GM12891 (cell line): ENCODE data around the gene TACC2.

Experiments used
- DNase-seq: peaks from one replicate; pipeline ENCODE4 v3.0.0; 2011; ENCODE audit warnings: low spot score; ENCODE audit not compliant: insufficient read length
- FAIRE-seq: peaks from 2 replicates; lab custom pipeline; 2011; peaks lifted over from hg19 to GRCh38; lab: Jason Lieb, UNC
- PAX5 ChIP-seq: IDR thresholded peaks from 2 replicates; pipeline ENCODE4 v1.6.1; 2011; ENCODE audit warnings: low read length, moderate library complexity, mild to moderate bottlenecking; ENCODE audit not compliant: insufficient read depth, severe bottlenecking
- POLR2A ChIP-seq: IDR thresholded peaks from 2 replicates; pipeline ENCODE4 v1.6.1; 2011; ENCODE audit warnings: low read depth, low read length, control low read depth
- POLR2AphosphoS5 ChIP-seq: IDR thresholded peaks from 2 replicates; pipeline ENCODE4 v1.6.1; 2011; ENCODE audit warnings: low read depth, low read length, control low read depth
- POU2F2 ChIP-seq: IDR thresholded peaks from 2 replicates; pipeline ENCODE4 v1.6.1; 2011; ENCODE audit warnings: low read depth, mild to moderate bottlenecking, control low read depth, low read length, moderate library complexity
- SPI1 ChIP-seq: IDR thresholded peaks from 2 replicates; pipeline ENCODE4 v1.6.1; 2011; ENCODE audit warnings: low read depth, low read length, control low read depth
- TAF1 ChIP-seq: IDR thresholded peaks from 2 replicates; pipeline ENCODE4 v1.6.1; 2011; ENCODE audit warnings: low read depth, low read length, control low read depth

TACC2 gene

GRCh38 chr10:122210481-122211265 lies 221.7 kb downstream of the TACC2 start:
- no peak for FAIRE-seq
- TF ChIP-seq TAF1 (no peak), POLR2AphosphoS5 (no peak), POLR2A (no peak), PAX5 (no peak), POU2F2 (no peak), SPI1 (no peak)

GRCh38 chr10:122213364-122213763 lies 224.4 kb downstream of the TACC2 start:
- DNase-seq = no peak
- FAIRE-seq = no peak
- TF ChIP-seq POLR2A = no peak
- TF ChIP-seq PAX5 = no peak
- TF ChIP-seq POU2F2 = no peak
- no peak for TF ChIP-seq POLR2AphosphoS5
- no peak for TF ChIP-seq TAF1
- TF ChIP-seq SPI1 = no peak

More at GRCh38 chr10:122210481-122211265, 221.7 kb downstream of the TACC2 start:
- no peak for DNase-seq

- FAIRE-seq (no peak), DNase-seq (no peak)
- TF ChIP-seq POLR2AphosphoS5 (no peak), PAX5 (no peak), SPI1 (no peak), TAF1 (no peak), POU2F2 (no peak), POLR2A (no peak)
Observed at GRCh38 chr10:122213766-122214165, 224.8 kb downstream of the TACC2 start.

GRCh38 chr10:122216047-122216446 lies 227.1 kb downstream of the TACC2 start:
- no peak for TF ChIP-seq POLR2AphosphoS5
- FAIRE-seq = no peak
- DNase-seq = no peak

GRCh38 chr10:122219340-122219739 lies 230.4 kb downstream of the TACC2 start:
- TF ChIP-seq SPI1 = no peak
- no peak for TF ChIP-seq TAF1
- no peak for TF ChIP-seq PAX5
- no peak for TF ChIP-seq POU2F2
- TF ChIP-seq POLR2AphosphoS5 = no peak
- no peak for TF ChIP-seq POLR2A
- DNase-seq = no peak
- no peak for FAIRE-seq

GRCh38 chr10:122220736-122221135 lies 231.8 kb downstream of the TACC2 start:
- TF ChIP-seq TAF1 (no peak), POLR2A (no peak)
- DNase-seq (no peak), FAIRE-seq (no peak)

- FAIRE-seq (no peak), DNase-seq (no peak)
- TF ChIP-seq POLR2AphosphoS5 = no peak
- TF ChIP-seq TAF1 = no peak
- no peak for TF ChIP-seq PAX5
- no peak for TF ChIP-seq POLR2A
- TF ChIP-seq SPI1 = no peak
- TF ChIP-seq POU2F2 = no peak
Observed at GRCh38 chr10:122221958-122222357, 233.0 kb downstream of the TACC2 start.

- FAIRE-seq (no peak), DNase-seq (no peak)
- TF ChIP-seq SPI1 = no peak
- TF ChIP-seq PAX5 = no peak
- no peak for TF ChIP-seq POU2F2
- no peak for TF ChIP-seq POLR2AphosphoS5
Observed at GRCh38 chr10:122222638-122223037, 233.7 kb downstream of the TACC2 start.

- DNase-seq (no peak), FAIRE-seq (no peak)
- TF ChIP-seq POLR2AphosphoS5 (no peak), PAX5 (no peak), POU2F2 (no peak), POLR2A (no peak), TAF1 (no peak), SPI1 (no peak)
Observed at GRCh38 chr10:122224159-122224558, 235.2 kb downstream of the TACC2 start.

GRCh38 chr10:122225330-122225729 lies 236.4 kb downstream of the TACC2 start:
- no peak for TF ChIP-seq POU2F2
- no peak for TF ChIP-seq SPI1
- no peak for TF ChIP-seq TAF1
- TF ChIP-seq POLR2AphosphoS5 = no peak
- no peak for TF ChIP-seq PAX5
- no peak for TF ChIP-seq POLR2A
- FAIRE-seq = no peak
- no peak for DNase-seq

GRCh38 chr10:122227754-122228153 lies 238.8 kb downstream of the TACC2 start:
- FAIRE-seq = no peak
- DNase-seq = no peak
- TF ChIP-seq PAX5 = no peak
- no peak for TF ChIP-seq POU2F2
- TF ChIP-seq SPI1 = no peak
- TF ChIP-seq POLR2A = no peak
- no peak for TF ChIP-seq POLR2AphosphoS5
- TF ChIP-seq TAF1 = no peak
